ENCODE results near the gene RNF19B.
"Not testable (repeated sequence)": the region's sequence is repeated elsewhere in the genome, so short reads cannot be mapped to it uniquely, and the experiment has no call there.

The RNF19B gene

DNA sequence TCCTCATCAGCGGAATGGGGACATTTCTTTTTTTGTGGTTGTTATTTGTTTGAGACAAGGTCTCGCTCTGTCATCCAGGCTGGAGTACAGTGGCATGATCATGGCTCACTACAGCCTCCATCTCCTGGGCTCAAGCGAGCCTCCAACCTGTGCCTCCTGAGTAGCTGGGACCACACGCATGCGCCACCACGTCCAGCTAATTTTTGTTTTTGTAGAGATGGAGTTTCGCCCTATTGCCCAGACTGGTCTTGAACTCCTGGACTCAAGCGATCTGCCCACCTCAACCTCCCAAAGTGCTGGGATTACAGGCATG lies 28.7 kb upstream of the RNF19B start:
- H3K27ac ChIP-seq: peak overlapping the region in 19 of 21 experiments; percentile 59 to 90 (median 78)
- H3K4me3 ChIP-seq: not testable (repeated sequence)

DNA sequence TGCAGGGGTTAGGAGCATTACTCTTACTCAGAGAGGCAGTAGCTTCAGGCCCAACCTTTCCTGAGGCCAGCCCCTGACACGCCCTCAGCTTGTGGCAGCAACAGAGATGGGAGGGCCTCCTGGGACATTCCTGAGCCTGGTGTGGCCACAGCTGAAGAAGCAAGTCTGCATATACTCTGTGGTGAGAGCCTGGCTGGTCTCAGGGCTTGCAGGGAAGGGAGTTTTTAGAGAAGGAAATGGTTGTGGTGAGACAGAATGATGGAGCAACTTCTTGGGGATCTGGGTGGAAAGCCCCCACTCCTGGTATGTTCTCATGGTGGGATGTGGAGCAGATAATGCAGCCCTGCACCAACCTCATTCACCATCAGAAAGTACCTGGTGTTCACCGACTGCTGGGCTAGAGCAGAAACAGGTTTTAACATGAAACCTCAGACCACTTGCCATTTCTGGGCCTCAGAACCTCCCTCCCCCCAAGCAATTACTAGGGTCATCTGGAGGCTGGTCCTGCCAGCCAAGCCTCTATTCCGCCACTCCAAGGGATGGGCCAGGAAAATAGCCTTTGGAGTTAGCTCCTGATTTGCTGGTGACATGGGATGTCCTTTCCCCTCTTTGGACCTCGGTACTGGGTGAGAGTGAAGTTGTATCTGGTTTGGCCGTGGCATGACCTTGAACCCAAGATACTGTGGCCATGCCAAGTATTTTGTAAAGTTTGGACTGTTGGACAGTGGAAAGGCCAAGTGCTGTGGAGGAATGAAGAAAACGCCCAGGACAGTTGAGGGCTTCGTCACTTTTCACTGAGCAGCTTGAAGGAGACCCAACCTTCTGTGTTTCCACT lies 28.1 kb upstream of the RNF19B start:
- Histone ChIP-seq H3K4me3 (no peak overlapping the region), H3K27ac (peak overlapping the region in 20 of 21 experiments; percentile 59 to 90 (median 78))

DNA sequence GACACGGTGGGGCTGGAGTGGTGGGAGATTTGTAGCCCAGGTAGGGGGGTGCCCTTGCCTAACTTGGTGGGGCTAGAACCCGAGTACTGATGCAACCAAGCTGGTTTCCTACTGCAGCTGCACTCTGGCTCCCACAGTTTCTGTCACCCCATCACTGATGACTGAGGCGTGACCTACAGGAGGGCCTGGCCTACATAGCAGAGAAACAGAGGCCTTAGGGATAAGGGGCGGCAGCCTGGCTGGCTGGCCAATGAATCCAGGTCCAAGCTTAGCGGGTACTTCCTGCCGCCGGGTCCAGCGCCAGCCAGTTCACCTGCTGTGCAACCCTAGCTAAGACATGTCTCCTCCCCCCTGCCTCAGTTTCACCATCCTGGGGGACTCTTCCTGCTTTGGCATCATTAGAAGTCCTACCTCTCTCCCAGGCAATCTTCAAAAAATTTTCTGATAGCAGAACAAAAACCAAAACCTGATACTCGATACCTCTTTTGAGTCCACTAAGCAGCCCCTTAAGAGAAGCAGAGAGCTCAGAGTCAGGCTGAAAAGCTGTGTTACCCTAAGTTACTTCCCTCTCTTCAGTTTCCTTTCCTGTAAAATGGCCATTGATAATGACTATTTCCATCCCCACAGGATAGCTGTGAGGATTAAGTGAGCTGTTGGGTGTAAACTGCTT lies 27.3 kb upstream of the RNF19B start:
- peak overlapping the region in 20 of 21 experiments; percentile 59 to 90 (median 76) for H3K27ac ChIP-seq
- H3K4me3 ChIP-seq: no peak overlapping the region

DNA sequence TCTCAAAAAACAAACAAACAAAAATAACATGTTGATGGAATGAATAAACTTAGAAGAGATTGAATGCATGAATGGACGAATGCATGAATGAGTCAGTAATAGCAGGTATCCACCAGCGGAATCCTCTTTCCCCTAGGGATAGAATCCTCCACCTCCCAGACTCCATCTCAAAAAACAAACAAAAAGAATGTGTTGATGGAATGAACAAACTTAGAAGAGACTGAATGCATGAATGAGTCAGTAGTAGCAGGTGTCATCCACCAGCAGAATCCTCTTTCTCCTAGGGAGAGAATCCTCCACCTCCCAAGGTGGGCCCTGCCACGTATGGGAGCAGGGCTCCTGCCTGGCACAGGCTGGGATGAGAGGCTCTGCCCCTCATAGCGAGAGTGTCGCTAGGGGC lies 26.8 kb upstream of the RNF19B start:
- Histone ChIP-seq H3K4me3 (no peak overlapping the region), H3K27ac (peak overlapping the region in 20 of 21 experiments; percentile 59 to 90 (median 76))

DNA sequence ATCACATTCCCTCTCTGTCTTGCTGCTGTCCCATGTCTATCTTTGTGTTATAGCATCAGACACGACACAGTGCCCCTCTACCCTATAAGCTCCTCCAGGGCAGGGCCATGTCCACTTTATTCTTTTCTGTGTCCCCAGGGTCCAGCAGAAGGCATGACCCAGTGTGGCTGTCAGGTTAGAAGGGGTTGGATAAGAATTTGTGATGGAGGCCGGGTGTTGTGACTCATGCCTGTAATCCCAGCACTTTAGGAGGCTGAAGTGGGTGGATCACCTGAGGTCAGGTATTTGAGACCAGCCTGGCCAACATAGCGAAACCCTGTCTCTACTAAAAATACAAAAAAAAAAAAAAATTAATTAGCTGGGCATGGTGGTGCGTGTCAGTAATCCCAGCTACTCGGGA lies 26.3 kb upstream of the RNF19B start:
- H3K4me3 ChIP-seq: no peak overlapping the region
- H3K27ac ChIP-seq: peak overlapping the region in 16 of 21 experiments; percentile 20 to 90 (median 74)

DNA sequence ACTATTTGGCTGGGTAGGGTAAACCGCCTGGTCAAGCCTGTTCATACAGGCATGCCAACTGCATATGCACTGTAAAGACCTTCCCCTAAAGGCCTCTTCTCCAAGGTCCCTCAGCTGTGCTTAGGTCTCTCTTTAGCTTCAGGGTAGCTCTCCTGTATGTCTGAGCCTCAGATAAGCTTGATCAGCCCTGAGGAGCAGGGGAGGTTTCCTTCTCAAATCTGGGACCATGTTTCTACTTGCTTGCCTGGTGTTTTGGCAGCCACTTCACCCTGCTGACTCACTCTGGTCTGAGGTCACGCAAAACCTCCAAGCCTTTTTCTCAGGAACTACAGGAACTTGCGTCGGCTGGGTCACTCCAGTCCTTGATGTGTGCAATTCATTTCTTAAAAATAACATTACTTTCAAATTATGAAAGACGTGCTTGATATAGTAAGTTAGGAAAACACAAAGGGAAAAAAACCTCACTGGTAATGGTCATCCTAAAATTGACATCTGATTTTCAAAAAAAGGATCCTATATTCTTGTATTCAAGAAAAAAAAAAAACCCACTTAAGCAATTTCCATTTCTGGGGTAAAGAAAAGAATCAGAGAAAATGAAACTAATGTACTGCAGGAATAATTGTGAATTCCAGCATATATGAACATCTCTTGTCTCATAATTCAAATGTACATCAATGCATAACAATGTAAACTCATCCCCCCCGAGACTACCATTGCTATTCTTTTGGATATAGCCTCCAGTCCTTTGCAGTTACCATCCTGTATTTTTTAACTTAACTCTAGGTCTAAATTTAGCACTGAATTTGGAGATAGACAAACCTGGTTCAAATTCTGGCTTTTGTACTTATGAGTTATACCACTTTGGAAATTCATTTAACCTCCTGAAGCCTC lies 24.8 kb upstream of the RNF19B start:
- Histone ChIP-seq H3K27ac (peak overlapping the region in 19 of 21 experiments; percentile 23 to 87 (median 67)), H3K4me3 (no peak overlapping the region)

DNA sequence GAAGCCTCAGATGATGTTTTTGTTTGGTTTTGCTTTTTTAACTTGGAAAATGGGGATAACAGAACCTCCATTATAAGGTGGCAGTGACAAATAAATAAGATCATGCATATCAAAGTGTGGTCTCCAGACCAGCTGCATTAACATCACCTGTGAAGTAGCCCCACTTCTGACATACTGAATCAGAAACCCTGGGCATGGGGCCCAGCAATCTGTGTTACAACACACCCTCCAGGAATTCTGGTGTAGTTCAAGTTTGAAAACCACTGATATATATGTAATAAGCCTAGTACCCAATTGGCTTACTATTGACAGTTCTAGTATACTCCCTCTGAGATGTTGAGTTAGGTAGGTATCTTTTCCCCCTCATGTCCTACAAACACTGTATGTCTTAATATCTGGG lies 24.1 kb upstream of the RNF19B start:
- H3K4me3 ChIP-seq: no peak overlapping the region
- H3K27ac ChIP-seq: peak overlapping the region in 18 of 21 experiments; percentile 37 to 87 (median 68)

DNA sequence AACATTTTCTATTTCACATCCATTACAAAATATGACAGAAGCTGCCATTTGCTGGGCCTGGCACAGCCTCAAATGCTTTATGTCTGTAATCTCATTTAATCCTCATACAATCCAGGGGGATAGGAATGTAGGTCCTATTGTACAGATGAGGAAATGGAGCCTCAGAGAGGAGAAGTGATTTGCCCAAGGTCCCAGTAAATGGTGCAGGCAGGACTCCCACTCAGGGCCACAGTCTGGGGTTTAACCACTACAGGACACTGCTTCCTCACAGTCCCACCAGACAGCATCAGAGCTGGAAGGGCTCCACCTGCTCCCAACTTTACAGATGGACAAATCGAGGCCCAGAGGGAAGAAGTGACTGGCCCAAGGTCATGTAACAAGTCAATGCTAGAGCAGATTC lies 20.6 kb upstream of the RNF19B start:
- Histone ChIP-seq H3K27ac (peak overlapping the region in 8 of 21 experiments; percentile 8 to 71 (median 56)), H3K4me3 (no peak overlapping the region)

DNA sequence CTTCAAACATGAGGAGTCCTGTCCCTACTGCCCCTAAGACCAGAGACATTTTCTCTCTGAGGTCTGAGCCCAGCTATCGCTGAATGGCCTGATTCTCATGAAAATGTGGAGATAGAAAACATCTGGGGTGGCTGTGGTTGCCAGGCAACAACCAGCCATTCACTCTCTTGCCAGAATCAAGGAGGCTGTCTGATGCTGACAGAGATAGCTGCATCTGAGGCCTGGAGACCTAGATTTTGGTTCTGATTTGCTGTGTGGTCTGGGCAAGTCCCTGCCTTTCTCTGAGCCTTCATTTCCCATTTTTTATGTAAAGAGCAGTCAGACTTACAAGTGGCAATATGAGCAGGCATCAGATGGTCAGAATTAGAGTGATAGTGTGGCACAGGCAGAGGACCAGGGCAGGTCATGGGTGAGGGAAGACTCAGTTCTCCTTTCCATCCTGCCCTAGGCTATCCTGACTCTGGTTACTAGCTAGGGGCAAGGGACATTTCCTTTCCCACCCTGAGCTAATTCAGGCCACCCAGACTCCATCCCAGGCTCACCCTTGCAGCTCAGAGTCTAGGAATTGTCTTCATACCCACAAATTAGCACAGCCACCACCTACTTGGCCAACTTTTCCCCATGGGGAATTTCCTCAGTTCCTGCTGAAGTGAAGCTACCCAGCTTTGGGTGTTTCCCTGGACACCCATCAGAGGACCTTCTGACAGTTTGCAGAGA lies 20.0 kb upstream of the RNF19B start:
- no peak overlapping the region for H3K4me3 ChIP-seq
- H3K27ac ChIP-seq: peak overlapping the region in 17 of 21 experiments; percentile 3 to 71 (median 44)

DNA sequence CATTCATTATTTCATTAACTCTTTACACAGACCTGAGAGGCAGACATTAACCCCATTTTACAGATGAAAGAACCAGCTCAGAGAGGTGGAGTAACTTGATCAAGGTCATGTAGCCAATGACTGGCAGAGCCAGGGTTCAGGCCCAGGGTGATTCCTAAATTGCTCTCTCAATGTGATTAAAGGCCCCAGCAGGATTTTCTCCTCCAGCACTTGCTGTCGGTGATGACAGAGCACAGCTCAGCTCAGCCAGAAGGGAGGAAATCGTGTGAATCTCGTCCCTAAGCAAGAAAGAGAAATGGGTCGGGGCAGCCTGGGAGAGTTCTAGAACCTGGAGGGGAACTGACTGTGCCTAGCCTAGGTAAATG lies 19.5 kb upstream of the RNF19B start:
- peak overlapping the region in 16 of 21 experiments; percentile 3 to 71 (median 44) for H3K27ac ChIP-seq
- no peak overlapping the region for H3K4me3 ChIP-seq

DNA sequence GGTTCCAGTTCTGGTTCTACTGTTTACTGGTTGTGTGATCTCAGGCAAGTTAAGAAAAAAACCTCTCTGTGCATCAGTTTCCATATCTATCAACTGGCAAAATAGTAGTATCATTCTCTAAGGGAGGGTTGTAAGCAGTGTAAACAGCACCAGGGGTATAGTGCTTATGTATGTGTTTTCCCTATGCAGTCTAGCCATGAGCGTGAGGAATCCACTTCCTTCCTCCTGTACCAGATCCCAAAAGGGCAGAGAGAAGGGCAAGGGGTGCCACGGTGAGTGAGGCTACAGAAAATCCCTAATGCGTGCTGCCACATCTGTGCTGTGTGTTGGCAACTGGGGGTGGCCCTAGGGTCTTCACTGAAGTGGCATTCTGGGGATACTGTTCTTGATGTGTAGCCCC lies 18.4 kb upstream of the RNF19B start:
- peak overlapping the region in 4 of 21 experiments; percentile 82 to 97 (median 93) for H3K27ac ChIP-seq
- no peak overlapping the region for H3K4me3 ChIP-seq

DNA sequence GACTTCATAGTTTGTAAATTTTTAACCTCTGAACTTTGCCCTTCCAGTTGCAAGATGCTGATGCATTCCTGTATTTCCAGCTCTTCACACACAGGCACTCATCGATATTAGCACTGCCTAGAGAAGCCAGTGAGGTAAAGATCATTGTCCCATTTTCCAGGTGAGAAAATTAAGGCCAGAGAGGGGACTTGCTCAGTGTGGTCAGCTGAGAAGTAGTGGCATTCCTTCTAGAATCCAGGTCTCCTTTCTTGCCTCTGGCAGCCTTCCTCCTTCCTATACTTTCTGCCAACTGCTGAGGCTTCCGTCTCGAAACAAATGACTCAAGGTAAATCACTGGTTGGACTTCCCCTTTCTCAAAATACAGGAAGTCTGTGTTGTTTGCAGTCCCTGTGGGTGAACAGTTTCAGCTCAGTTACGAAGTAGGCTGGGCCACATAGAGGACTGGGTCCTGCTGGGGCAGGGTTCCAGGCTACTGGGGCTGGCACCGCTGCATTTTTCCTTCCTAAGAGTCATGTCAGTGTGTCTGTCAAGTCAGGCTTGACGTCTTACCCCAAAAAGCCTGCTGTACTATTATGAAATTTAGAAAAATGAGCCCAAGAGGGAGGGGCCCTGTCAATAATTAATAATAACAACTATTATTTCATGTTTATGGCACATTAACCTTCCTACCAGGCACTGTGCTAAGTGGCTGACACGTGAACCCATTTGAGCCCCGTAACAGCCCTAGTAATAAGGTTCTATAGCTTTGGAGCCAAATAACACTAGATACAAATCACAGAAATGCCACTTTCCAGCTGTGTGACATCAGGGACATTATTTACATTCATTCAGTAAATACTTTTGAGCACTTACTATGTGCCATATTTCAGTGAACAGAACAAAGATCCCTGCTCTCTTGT lies 16.6 kb upstream of the RNF19B start:
- Histone ChIP-seq H3K4me3 (no peak overlapping the region), H3K27ac (peak overlapping the region in 20 of 21 experiments; percentile 33 to 97 (median 80))

DNA sequence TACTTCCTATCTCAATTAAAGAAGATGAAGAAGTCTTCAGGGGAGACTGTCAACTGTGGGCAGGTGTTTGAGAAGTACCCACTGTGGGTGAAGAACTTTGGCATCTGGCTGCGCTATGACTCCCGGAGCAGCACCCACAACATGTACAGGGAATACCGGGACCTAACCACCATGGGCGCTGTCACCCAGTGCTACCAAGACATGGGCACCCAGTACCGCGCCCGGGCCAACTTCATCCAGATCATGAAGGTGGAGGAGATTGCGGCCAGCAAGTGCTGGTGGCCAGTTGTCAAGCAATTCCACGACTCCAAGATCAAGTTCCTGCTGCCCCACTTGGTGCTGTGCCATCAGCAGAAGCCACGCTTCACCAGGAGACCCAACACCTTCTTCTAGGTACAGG lies 15.5 kb upstream of the RNF19B start:
- H3K4me3 ChIP-seq: no peak overlapping the region
- H3K27ac ChIP-seq: peak overlapping the region in 15 of 21 experiments; percentile 34 to 97 (median 82)

DNA sequence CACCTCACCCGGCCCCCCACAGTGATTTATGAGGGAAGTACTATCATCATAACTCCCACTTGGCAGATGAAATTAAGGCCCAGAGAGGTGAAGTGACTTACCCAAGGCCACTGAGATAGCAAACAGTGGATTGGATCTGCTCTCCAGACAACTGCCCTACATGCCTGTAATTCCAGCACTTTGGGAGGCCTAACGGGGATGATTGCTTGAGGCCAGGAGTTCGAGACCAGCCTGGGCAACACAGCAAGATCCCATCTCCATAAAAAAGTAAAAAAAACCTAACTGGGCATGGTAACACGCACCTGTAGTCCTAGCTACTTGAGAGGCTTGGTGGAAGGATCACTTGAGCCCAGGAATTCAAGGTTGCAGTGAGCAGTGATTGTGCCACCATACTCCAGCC lies 14.2 kb upstream of the RNF19B start:
- no peak overlapping the region for H3K4me3 ChIP-seq
- no peak overlapping the region for H3K27ac ChIP-seq

DNA sequence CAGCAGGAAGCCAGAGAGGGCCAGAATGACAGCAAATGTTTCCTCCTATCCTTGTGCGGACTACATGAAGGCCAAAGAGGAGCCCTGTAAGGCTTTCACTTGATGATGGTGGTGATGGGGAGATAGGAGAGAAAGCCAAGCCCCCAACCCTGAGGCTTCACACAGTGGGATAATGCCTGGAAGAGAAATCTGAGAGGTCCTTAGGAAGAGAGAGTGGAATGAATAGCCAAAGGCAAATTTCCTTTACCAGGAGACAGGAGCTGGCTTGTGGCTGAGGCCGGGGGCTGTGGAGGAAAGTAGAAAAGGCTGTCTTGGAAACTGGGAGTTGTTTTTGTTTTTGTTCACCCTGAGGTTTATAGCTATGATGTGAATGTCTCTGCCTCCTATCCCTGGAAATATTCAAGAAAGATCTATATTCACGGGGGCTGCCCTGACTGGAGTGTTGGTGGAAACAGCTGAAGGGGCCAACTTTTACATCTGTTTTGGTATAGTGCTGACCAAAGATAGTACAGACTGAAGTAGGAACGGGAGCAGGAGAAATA lies 13.0 kb upstream of the RNF19B start:
- Histone ChIP-seq H3K27ac (peak overlapping the region in 1 of 21 experiments; percentile 21), H3K4me3 (no peak overlapping the region)

DNA sequence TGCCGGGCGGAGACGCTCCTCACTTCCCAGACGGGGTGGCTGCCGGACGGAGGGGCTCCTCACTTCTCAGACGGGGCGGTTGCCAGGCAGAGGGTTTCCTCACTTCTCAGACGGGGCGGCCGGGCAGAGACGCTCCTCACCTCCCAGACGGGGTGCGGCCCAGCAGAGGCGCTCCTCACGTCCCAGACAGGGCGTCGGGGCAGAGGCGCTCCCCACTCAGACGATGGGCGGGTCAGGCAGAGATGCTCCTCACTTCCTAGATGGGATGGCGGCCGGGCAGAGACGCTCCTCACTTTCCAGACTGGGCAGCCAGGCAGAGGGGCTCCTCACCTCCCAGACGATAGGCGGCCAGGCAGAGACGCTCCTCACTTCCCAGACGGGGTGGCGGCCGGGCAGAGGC lies 10.4 kb upstream of the RNF19B start:
- not testable (repeated sequence) for H3K27ac ChIP-seq, H3K4me3 ChIP-seq

DNA sequence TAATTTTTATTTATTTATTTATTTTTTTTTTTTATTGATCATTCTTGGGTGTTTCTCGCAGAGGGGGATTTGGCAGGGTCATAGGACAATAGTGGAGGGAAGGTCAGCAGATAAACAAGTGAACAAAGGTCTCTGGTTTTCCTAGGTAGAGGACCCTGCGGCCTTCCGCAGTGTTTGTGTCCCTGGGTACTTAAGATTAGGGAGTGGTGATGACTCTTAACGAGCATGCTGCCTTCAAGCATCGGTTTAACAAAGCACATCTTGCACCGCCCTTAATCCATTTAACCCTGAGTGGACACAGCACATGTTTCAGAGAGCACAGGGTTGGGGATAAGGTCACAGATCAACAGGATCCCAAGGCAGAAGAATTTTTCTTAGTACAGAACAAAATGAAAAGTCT lies 8.8 kb upstream of the RNF19B start:
- Histone ChIP-seq H3K27ac (peak overlapping the region in 3 of 21 experiments; percentile 61 to 77 (median 69)), H3K4me3 (peak overlapping the region in 4 of 7 experiments; percentile 35 to 49 (median 40))

DNA sequence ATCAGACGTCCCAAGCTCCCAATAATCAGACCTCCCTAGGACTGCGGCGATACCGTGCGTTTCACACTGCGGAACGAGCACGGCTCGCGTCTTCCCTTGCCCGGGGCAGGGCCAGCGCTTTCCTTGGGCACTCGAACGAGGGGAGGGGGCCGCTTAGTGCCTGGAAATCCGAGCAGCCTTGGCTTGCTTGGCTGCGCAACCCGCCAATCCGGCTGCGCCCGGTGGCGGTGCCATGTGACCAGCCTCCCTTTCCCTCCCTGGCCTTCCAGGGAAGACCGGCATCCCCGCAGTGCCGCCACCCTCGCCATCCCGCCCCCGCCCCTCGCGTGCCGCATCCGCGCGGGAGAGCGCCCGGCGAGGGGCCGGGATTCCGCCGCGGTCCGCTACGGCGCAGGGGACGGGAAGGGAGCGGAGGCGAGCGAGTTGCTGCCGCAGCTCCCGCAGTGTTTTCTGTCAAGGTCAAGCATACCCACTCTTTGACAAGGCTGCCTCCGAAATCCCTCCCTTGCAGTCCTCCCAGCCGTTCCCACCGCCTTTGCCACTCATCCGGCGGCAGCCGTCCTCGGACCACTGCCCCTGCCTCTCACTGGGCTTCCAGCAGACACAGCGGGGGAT lies 8.3 kb upstream of the RNF19B start:
- peak overlapping the region; percentile 29 to 55 (median 37) for H3K4me3 ChIP-seq
- peak overlapping the region in 16 of 21 experiments; percentile 1 to 77 (median 56) for H3K27ac ChIP-seq

All from skin epidermis (tissue), 12 donors.